HL-60 (cell line): ENCODE data around the gene SSBP4.

Experiments
- DNase-seq, 2 experiments: peaks; one replicate each; pipeline ENCODE4 v3.0.0-alpha.2; 2010 to 2020; ENCODE audit warnings: low read depth in 1 of 2, low spot score in 1 of 2
- H3K27ac ChIP-seq: fragments of 250-450 bp; sonication (Bioruptor Pico); replicated peaks from 2 replicates; pipeline ENCODE4 v1.5.1; 2020; ENCODE audit warnings: mild to moderate bottlenecking, moderate library complexity
- H3K27me3 ChIP-seq: fragments of 250-450 bp; sonication (Bioruptor Pico); 2 replicates; pipeline ENCODE4 v1.5.1; 2021; ENCODE audit warnings: mild to moderate bottlenecking, moderate library complexity; ENCODE audit not compliant: insufficient read depth, poor library complexity, severe bottlenecking
- H3K4me3 ChIP-seq: replicated peaks from 2 replicates; pipeline ENCODE4 v1.5.1; 2011; ENCODE audit warnings: mild to moderate bottlenecking, control low read depth, low read length; ENCODE audit not compliant: insufficient read depth
- GABPA ChIP-seq: IDR thresholded peaks from 2 replicates; pipeline ENCODE4 v1.6.1; 2012; ENCODE audit warnings: low read depth
- POLR2AphosphoS5 ChIP-seq: IDR thresholded peaks from 2 replicates; pipeline ENCODE4 v1.6.1; 2012; ENCODE audit warnings: low read depth
- SPI1 ChIP-seq: IDR thresholded peaks from 2 replicates; pipeline ENCODE4 v1.6.1; 2012; ENCODE audit warnings: low read depth, mild to moderate bottlenecking, borderline replicate concordance
- TF ChIP-seq, protein P1 (sequence below): IDR thresholded peaks from 2 replicates; pipeline ENCODE4 v1.6.1; 2012; ENCODE audit warnings: low read depth; ENCODE audit not compliant: insufficient replicate concordance
- TF ChIP-seq, protein P2 (sequence below): IDR thresholded peaks from one replicate; pipeline ENCODE4 v1.5.1; 2011; ENCODE audit warnings: low read length, control low read depth, inconsistent platforms; ENCODE audit not compliant: insufficient read depth

Gene SSBP4

DNA sequence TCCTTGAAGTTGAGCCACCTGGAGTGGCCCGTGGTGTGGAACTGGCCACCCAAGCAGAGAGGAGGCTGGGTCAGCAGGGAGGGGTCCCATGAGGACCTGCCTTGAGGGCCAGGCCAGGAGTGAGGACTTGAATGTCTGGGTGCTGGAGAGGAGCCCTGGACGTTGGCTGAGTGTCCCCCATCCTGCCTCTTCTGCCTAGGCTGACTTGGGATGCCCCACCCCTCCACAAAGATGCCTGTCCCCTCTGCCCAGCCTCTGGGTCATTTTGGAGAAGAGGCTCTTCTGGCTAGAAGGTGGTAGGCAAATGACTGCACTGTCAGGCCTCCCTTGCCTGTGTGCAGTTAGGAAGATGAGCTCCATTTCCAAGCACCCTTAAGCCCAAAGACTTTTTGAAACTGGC, 1.7 kb downstream of the SSBP4 start:
- H3K4me3 ChIP-seq, result no peak overlapping the region
- H3K27ac ChIP-seq, result no peak overlapping the region
- DNase-seq, result no peak
- H3K27me3 ChIP-seq, result no peaks in the 10 kb centered on the region
- TF ChIP-seq, protein P1, sequence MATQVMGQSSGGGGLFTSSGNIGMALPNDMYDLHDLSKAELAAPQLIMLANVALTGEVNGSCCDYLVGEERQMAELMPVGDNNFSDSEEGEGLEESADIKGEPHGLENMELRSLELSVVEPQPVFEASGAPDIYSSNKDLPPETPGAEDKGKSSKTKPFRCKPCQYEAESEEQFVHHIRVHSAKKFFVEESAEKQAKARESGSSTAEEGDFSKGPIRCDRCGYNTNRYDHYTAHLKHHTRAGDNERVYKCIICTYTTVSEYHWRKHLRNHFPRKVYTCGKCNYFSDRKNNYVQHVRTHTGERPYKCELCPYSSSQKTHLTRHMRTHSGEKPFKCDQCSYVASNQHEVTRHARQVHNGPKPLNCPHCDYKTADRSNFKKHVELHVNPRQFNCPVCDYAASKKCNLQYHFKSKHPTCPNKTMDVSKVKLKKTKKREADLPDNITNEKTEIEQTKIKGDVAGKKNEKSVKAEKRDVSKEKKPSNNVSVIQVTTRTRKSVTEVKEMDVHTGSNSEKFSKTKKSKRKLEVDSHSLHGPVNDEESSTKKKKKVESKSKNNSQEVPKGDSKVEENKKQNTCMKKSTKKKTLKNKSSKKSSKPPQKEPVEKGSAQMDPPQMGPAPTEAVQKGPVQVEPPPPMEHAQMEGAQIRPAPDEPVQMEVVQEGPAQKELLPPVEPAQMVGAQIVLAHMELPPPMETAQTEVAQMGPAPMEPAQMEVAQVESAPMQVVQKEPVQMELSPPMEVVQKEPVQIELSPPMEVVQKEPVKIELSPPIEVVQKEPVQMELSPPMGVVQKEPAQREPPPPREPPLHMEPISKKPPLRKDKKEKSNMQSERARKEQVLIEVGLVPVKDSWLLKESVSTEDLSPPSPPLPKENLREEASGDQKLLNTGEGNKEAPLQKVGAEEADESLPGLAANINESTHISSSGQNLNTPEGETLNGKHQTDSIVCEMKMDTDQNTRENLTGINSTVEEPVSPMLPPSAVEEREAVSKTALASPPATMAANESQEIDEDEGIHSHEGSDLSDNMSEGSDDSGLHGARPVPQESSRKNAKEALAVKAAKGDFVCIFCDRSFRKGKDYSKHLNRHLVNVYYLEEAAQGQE, result no peak
- no peak for TF ChIP-seq POLR2AphosphoS5

DNA sequence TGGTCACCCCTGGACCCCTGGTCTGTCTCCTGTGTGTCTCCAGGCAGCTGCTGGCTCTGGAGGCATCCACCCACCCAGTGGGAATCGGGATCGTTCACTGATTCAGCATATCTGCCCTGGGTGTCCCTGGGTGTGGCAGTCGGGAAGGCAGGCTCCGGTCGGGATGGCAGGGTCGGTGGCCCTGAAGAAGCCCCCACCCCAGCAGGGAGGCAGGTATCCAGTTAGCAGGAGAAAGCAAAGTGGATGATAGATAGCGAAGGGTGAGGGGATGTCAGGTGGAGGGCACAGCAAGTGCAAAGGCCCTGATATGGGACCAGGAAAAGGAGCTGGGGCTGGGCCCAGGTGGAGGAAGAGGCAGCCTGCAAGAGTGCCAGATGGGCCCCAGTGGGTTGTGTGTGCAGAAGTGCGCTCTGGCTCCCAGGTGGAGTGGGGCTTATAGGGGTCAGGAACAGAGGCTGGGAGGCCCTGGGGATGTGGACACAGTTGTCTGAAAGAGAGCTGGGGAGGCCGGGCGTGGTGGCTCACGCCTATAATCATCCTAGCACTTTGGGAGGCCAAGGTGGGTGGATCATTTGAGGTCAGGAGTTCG, 2.3 kb downstream of the SSBP4 start:
- TF ChIP-seq, protein P1, result no peak
- TF ChIP-seq SPI1 (no peak), POLR2AphosphoS5 (no peak), GABPA (no peak)
- TF ChIP-seq, protein P2, sequence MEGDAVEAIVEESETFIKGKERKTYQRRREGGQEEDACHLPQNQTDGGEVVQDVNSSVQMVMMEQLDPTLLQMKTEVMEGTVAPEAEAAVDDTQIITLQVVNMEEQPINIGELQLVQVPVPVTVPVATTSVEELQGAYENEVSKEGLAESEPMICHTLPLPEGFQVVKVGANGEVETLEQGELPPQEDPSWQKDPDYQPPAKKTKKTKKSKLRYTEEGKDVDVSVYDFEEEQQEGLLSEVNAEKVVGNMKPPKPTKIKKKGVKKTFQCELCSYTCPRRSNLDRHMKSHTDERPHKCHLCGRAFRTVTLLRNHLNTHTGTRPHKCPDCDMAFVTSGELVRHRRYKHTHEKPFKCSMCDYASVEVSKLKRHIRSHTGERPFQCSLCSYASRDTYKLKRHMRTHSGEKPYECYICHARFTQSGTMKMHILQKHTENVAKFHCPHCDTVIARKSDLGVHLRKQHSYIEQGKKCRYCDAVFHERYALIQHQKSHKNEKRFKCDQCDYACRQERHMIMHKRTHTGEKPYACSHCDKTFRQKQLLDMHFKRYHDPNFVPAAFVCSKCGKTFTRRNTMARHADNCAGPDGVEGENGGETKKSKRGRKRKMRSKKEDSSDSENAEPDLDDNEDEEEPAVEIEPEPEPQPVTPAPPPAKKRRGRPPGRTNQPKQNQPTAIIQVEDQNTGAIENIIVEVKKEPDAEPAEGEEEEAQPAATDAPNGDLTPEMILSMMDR, result no peak
- Histone ChIP-seq H3K27me3 (no peaks in the 10 kb centered on the region), H3K27ac (no peak overlapping the region), H3K4me3 (no peak overlapping the region)
- no peak for DNase-seq

DNA sequence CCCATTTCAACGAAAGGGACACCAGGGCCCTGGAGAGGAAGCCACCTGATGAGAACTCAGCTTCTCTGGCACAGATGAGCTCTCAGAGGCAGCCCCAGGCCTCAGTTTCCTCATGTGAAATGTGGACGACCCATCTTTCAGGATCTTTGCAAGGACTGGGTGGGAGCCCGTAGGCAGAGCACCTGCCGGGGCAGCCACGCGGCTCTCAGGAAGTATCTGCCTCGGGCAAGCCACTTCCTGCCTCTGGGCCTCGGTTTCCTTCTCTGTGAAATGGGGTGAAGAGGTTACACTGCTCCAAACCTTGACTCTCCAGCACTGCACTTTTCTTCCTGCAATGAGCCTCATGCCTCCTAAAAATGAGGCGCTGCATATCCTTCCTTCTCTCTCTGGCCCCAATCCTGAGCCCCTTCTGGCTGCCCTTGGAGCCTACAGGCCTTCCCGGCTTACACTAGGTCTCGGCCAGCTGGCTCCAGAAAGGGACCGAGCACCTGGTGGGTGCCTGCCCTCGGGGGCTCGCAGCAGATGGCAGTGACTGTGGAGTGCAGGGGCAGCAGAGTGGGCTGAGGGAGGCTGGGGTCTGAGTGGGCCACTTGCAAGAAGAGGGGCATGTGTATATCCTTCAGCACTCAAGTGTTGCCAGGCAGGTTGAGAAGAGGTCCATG, 3.5 kb downstream of the SSBP4 start:
- TF ChIP-seq POLR2AphosphoS5, result no peak
- no peak for TF ChIP-seq SPI1
- TF ChIP-seq, protein P2, result no peak
- no peak for TF ChIP-seq GABPA
- TF ChIP-seq, protein P1, result no peak
- Histone ChIP-seq H3K27ac (no peak overlapping the region), H3K27me3 (no peaks in the 10 kb centered on the region), H3K4me3 (no peak overlapping the region)
- DNase-seq, result no peak
